Activated naive CD8-positive, alpha-beta T cell treated with anti-CD3 and anti-CD28 coated beads, Interleukin-2, amount 10 ng/mL, durations not matched to agents 7 days and 5 days (primary cell): Measurements from ENCODE around the gene PNMA8C. TPM values are rescaled to one million over a fixed set of nuclear protein-coding genes. Genes with fewer than 3 reads are reported as not detected.

Experiments used
- ATAC-seq: fragments of 150-1000 bp; cut with Tn5 transposase; one replicate; pipeline ENCODE4 v1.10.0; 2021; ENCODE audit warnings: low read depth, moderate library complexity
- POLR2A ChIA-PET: fragments of 350-600 bp; sonication (Branson Sonifier 250); formaldehyde crosslinking; loops from one replicate; lab custom pipeline; 2021; ENCODE audit warnings: antibody characterized with exemption; lab: Charles Lee
- DNase-seq: peaks from one replicate; pipeline ENCODE4 v3.0.0; 2021
- H3K27ac Mint-ChIP-seq: one replicate; pipeline ENCODE4 v1.8.0; 2022; ENCODE audit warnings: mild to moderate bottlenecking, mixed read lengths
- H3K27me3 Mint-ChIP-seq: one replicate; pipeline ENCODE4 v1.8.0; 2022; ENCODE audit warnings: mild to moderate bottlenecking, moderate library complexity, mixed read lengths
- H3K36me3 Mint-ChIP-seq: one replicate; pipeline ENCODE4 v1.8.0; 2021; ENCODE audit warnings: mild to moderate bottlenecking, mixed read lengths
- H3K4me1 Mint-ChIP-seq: one replicate; pipeline ENCODE4 v1.8.0; 2021; ENCODE audit warnings: mixed read lengths
- H3K4me3 Mint-ChIP-seq: one replicate; pipeline ENCODE4 v1.8.0; 2022; ENCODE audit warnings: mild to moderate bottlenecking, moderate library complexity, mixed read lengths
- H3K9me3 Mint-ChIP-seq: one replicate; pipeline ENCODE4 v1.8.0; 2021; ENCODE audit warnings: mixed read lengths
- total RNA-seq, 2 experiments: library from RNA; stranded (reverse); gene quantifications; one replicate each; pipeline ENCODE4 v1.2.3, GENCODE V29; 2021

Gene PNMA8C
- total RNA-seq, result under 1 TPM in 1 of 2 experiments, not detected in 1; 0.11 TPM

- POLR2A ChIA-PET, result no interaction called here
- Mint-ChIP-seq H3K9me3 (no peaks in the 10 kb centered on the region), H3K4me3 (peak within 1 kb of the TSS; percentile 85), H3K4me1 (peaks cover 27% of the 10 kb centered on the region), H3K36me3 (no peaks in the 10 kb centered on the region), H3K27me3 (peaks cover 79% of the 10 kb centered on the region), H3K27ac (peak within 1 kb of the TSS; percentile 10)
- peak; percentile 82 for ATAC-seq
- DNase-seq, result peak; percentile 78
Measured at GRCh38 chr19:46428239-46429135, at the start of gene PNMA8C. Gene PNMA8C, minus strand, starts transcription at chr19:46428936. Its CDS starts 577 bp downstream, at chr19:46428359.

- Mint-ChIP-seq H3K36me3 (no peaks in the 10 kb centered on the region), H3K9me3 (no peaks in the 10 kb centered on the region), H3K27me3 (peaks cover 33% of the 10 kb centered on the region), H3K27ac (no peak overlapping the region), H3K4me1 (peaks cover 8% of the 10 kb centered on the region), H3K4me3 (no peak overlapping the region)
- ATAC-seq (no peak), DNase-seq (no peak)
- POLR2A ChIA-PET, result interaction anchor here (0.6 kb wide), 2 partner anchors 346 to 566 kb away, joined by 4 read pairs; no protein-coding TSS in a partner anchor
Measured at GRCh38 chr19:46475986-46476385, 47.2 kb upstream of the PNMA8C start.

- H3K27ac Mint-ChIP-seq, result no peak overlapping the region
- no peaks in the 10 kb centered on the region for H3K36me3 Mint-ChIP-seq
- peaks cover 8% of the 10 kb centered on the region for H3K4me1 Mint-ChIP-seq
- H3K9me3 Mint-ChIP-seq, result no peaks in the 10 kb centered on the region
- no peak overlapping the region for H3K4me3 Mint-ChIP-seq
- POLR2A ChIA-PET, result interaction anchor here (0.9 kb wide), 1 partner anchor 61 kb away, joined by 3 read pairs; the partner anchor contains the start of gene CCDC8
- no peak for ATAC-seq
- peaks cover 37% of the 10 kb centered on the region for H3K27me3 Mint-ChIP-seq
- no peak for DNase-seq
Measured at GRCh38 chr19:46474211-46474610, 45.5 kb upstream of the PNMA8C start.

DNA sequence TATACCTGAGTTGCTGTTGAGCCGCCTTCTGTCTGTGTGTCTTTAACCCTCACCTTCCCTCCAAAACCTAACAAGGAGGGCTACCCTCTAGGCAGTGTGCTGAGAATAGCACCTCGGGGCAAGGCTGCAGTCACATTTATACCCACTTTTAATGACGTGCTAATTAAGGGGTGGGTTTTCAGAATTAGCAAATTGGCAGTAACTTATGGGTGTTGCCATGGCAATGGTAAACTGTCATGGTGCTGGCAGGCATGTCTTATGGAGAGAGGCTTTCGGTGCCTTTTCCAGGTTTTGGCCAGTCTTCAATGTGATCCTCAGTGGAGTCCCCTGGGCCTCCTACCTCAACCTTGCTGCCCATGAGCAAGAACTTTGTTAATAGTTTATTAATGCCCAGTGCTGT is 43.9 kb upstream of the PNMA8C start:
- DNase-seq (no peak), ATAC-seq (no peak)
- POLR2A ChIA-PET, result no interaction called here
- Mint-ChIP-seq H3K4me1 (peaks cover 5% of the 10 kb centered on the region), H3K9me3 (no peaks in the 10 kb centered on the region), H3K27ac (no peak overlapping the region), H3K27me3 (peaks cover 34% of the 10 kb centered on the region), H3K36me3 (no peaks in the 10 kb centered on the region), H3K4me3 (no peak overlapping the region)

DNA sequence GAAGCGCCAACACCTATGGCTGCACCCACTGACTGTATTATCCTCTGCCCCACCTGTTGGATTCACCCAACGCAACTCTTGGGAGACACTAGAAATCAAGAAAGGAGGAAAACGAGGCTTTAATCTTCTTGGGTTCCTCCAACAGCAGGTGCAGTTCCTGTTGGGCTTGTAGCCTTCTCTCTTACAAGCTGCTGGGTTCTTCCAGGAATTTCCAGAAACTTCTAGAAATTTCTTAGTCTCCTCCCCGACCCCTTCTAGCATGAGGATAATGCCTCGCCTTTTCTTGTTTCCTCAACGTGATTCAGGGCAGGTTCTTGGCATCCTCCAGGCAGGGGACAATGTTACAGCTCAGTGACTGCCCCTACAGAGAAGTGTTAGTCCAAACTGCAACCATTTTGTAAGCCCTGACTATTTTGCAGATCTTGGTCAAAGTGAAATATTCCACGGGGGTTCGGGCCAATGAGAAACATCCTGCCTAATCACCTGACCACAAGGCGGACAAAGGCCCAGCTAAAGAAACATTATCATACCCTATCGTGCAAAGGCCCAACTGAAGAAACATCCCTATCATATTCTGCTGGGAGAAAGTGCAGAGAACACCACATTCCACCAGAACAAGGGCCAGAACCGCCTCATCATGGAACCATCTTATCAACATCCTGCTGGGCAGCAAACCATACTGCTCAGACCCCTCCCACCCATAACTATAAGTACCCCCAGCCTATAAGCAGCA is 43.2 kb upstream of the PNMA8C start:
- no peak for DNase-seq
- POLR2A ChIA-PET, result no interaction called here
- H3K36me3 Mint-ChIP-seq, result no peaks in the 10 kb centered on the region
- peak; percentile 24 for ATAC-seq
- no peak overlapping the region for H3K27ac Mint-ChIP-seq
- no peaks in the 10 kb centered on the region for H3K9me3 Mint-ChIP-seq
- peak overlapping the region; percentile 54 for H3K4me3 Mint-ChIP-seq
- H3K27me3 Mint-ChIP-seq, result peaks cover 34% of the 10 kb centered on the region
- peaks cover 5% of the 10 kb centered on the region for H3K4me1 Mint-ChIP-seq

DNA sequence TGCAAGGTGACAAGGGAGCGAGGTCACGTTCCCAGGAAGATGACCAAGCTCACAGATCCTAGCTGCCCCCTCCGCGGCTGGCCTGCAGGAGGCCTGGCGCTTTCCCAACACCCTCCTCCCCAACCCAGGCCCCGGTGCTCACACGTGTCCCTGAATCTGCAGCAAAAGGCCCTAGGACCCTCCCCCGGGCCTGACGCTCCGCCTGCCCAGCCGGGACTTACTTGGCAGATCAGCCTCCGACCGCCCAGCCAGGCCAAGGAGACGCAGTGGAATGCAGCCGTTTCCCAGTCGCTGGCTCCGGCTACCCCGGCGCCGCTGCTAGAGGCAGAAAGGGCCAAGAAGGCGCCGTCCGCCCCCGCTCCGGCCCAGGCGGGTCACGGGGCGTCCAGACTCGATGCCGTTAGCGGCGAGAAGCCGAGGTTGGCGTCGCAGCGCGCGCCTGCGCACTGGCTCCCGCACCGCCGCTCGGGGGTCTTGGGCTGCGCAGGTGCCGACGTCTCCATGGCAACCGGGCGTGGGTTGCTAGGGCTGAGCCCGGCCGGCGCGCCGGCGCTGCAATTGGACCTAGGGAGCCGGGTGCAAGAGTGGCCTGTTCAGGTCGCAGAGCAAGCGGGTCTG is 42.5 kb upstream of the PNMA8C start, which contains the start of gene PNMA8A:
Gene PNMA8A, minus strand, starts transcription at position 448 of the 618 bp plus-strand sequence. CDS start 528 bp downstream, outside the sequence.
- Mint-ChIP-seq H3K27me3 (peaks cover 34% of the 10 kb centered on the region), H3K9me3 (no peaks in the 10 kb centered on the region), H3K4me1 (peaks cover 5% of the 10 kb centered on the region), H3K27ac (no peak within 1 kb of the TSS), H3K36me3 (no peaks in the 10 kb centered on the region), H3K4me3 (peak within 1 kb of the TSS; percentile 54)
- DNase-seq (peak; percentile 53), ATAC-seq (peak; percentile 62)
- POLR2A ChIA-PET, result interaction anchor here (0.5 kb wide), 1 partner anchor 1713 kb away, joined by 4 read pairs; no protein-coding TSS in a partner anchor

DNA sequence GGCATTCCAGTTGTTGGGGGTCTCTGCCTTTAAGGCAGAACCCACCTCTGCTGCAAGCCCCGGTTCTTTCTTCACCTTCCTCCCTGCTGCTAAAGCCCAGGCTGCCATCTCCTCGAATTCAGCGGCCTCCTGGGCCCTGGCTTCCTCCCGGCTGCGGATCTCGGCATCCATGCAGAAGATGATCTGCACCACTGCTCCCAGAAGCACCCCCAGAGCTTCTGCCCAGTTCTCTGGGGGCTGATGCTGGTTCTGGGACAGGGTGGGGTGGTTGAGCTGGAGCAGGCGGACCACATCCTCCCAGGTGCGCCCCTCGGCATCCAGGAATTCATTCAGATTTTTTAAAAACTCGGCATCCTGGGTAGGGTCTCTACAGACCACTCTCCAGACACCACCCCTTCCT is 41.6 kb upstream of the PNMA8C start:
- Mint-ChIP-seq H3K4me1 (peaks cover 5% of the 10 kb centered on the region), H3K27ac (no peak overlapping the region), H3K36me3 (no peaks in the 10 kb centered on the region), H3K9me3 (no peaks in the 10 kb centered on the region), H3K27me3 (peaks cover 34% of the 10 kb centered on the region), H3K4me3 (no peak overlapping the region)
- ATAC-seq, result no peak
- POLR2A ChIA-PET, result interaction anchor here (0.5 kb wide), 1 partner anchor 1714 kb away, joined by 4 read pairs; no protein-coding TSS in a partner anchor
- no peak for DNase-seq

GRCh38 chr19:46469541-46470185 is 40.9 kb upstream of the PNMA8C start:
- Mint-ChIP-seq H3K9me3 (no peaks in the 10 kb centered on the region), H3K4me1 (peaks cover 5% of the 10 kb centered on the region), H3K36me3 (no peaks in the 10 kb centered on the region), H3K27me3 (peaks cover 31% of the 10 kb centered on the region), H3K4me3 (no peak overlapping the region), H3K27ac (no peak overlapping the region)
- DNase-seq, result no peak
- no peak for ATAC-seq
- POLR2A ChIA-PET, result no interaction called here

- no peak for ATAC-seq
- Mint-ChIP-seq H3K36me3 (no peaks in the 10 kb centered on the region), H3K27me3 (peaks cover 11% of the 10 kb centered on the region)
Measured at GRCh38 chr19:46466536-46467196, 37.9 kb upstream of the PNMA8C start.

GRCh38 chr19:46463516-46463915 is 34.8 kb upstream of the PNMA8C start:
- Mint-ChIP-seq H3K36me3 (no peaks in the 10 kb centered on the region), H3K4me3 (no peak overlapping the region), H3K27ac (no peak overlapping the region), H3K4me1 (no peaks in the 10 kb centered on the region), H3K9me3 (no peaks in the 10 kb centered on the region), H3K27me3 (peaks cover 2% of the 10 kb centered on the region)
- POLR2A ChIA-PET, result no interaction called here
- ATAC-seq, result no peak
- DNase-seq, result no peak

More at GRCh38 chr19:46466536-46467196, 37.9 kb upstream of the PNMA8C start:
- no peak for DNase-seq
- H3K4me3 Mint-ChIP-seq, result no peak overlapping the region
- H3K4me1 Mint-ChIP-seq, result no peaks in the 10 kb centered on the region
- no peaks in the 10 kb centered on the region for H3K9me3 Mint-ChIP-seq
- POLR2A ChIA-PET, result no interaction called here
- no peak overlapping the region for H3K27ac Mint-ChIP-seq

GRCh38 chr19:46461537-46461936 is 32.8 kb upstream of the PNMA8C start:
- Mint-ChIP-seq H3K27me3 (peaks cover 2% of the 10 kb centered on the region), H3K4me1 (no peaks in the 10 kb centered on the region), H3K27ac (no peak overlapping the region), H3K9me3 (no peaks in the 10 kb centered on the region), H3K36me3 (no peaks in the 10 kb centered on the region), H3K4me3 (no peak overlapping the region)
- no peak for ATAC-seq
- POLR2A ChIA-PET, result no interaction called here
- DNase-seq, result no peak

DNA sequence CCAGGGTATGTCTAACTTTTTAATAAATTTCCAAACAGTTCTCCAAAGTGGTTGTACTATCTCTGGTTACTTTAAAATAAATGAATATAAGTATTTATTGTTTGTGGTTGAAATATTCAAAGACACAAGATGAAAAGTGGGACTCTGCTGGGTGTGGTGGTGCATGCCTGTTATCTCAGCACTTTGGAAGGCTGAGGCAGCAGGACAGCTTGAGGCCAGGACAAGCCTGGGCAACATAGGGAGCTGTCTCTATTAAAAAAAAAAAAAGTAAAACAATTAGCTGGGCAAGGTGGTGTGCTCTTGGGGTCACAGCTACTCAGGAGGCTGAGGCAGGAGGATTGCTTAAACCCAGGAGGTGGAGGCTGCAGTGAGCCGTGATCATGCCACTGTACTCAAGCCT is 32.2 kb upstream of the PNMA8C start:
- Mint-ChIP-seq H3K4me1 (no peaks in the 10 kb centered on the region), H3K9me3 (no peaks in the 10 kb centered on the region), H3K27ac (no peak overlapping the region), H3K4me3 (no peak overlapping the region), H3K36me3 (no peaks in the 10 kb centered on the region), H3K27me3 (peaks cover 7% of the 10 kb centered on the region)
- DNase-seq (no peak), ATAC-seq (no peak)
- POLR2A ChIA-PET, result no interaction called here
